ENCODE data around the gene CLCF1.

GRCh38 chr11:67405196-67405567 is 31.8 kb upstream of the CLCF1 start:
- TF ChIP-seq CTCF (conservative IDR thresholded peaks at IDR 0.05; ENCODE audit: low read length), result no peak
- no peak for TF ChIP-seq EZH2phosphoT487 (IDR thresholded peaks at IDR 0.05; ENCODE audit: borderline replicate concordance)
